Measurements from ENCODE around the gene ZNF616. TPM values are rescaled to one million over a fixed set of nuclear protein-coding genes. Genes with fewer than 3 reads are reported as not detected.

The ZNF616 gene
- total RNA-seq, 4 donors from 2014 or later = 3.0 to 6.6 (median 4.3) TPM

DNA sequence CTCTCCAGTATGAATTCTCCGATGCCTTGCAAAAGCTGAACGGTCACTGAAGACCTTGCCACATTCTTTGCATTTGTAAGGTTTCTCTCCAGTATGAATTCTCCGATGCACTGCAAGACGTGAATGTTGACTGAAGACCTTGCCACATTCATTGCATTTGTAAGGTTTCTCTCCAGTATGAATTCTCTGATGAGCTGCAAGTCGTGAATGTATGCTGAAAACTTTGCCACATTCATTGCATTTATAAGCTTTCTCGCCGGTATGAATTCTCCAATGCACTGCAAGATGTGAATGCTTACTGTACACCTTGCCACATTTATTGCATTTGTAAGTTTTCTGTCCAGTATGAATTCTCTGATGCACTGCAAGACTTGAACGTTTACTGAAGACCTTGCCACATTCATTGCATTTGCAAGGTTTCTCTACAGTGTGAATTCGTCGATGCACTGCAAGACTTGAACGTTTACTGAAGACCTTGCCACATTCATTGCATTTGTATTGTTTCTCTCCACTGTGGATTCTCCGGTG lies 24.1 kb downstream of the ZNF616 start:
- H3K36me3 ChIP-seq = peaks cover 43 to 64% (median 55%) of the 10 kb centered on the region in 4 donors

DNA sequence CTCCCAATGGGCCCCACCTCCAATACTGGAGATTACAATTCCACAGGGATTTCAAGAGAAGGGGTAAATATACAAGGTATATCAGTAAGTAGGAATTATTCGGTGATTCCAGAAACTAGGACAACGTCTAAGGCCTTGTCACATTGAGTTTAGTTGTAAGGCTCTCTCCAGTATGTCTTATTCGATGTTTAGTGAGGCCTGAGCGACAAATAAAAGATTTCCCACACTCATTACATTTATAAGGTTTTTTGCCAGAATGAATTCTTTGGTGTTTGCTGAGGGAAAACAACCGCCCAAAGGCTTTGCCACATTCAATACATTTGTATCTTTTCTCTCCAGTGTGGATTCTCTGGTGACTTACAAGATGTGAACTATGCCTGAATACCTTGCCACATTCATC lies 25.0 kb downstream of the ZNF616 start:
- intact Hi-C loops (cut with DNase I) = no loop called here
- WGBS = 98% methylated on average over 5 of the region's 5 CpGs
- H3K4me3 ChIP-seq = no peak overlapping the region
- DNase-seq (ENCODE audit: extremely low spot score) = no peak
- H3K36me3 ChIP-seq = peaks cover 36 to 55% (median 47%) of the 10 kb centered on the region in 4 donors
- peaks cover 32 to 100% (median 95%) of the 10 kb centered on the region in 4 donors for H3K9me3 ChIP-seq
- H3K4me1 ChIP-seq = no peaks in the 10 kb centered on the region
- no peak overlapping the region for H3K27ac ChIP-seq (replicated peaks in 1 of 4)
- H3K27me3 ChIP-seq = no peaks in the 10 kb centered on the region
- TF ChIP-seq POLR2AphosphoS5 (IDR thresholded peaks at IDR 0.05) = no peak
- no peak for TF ChIP-seq CTCF (IDR thresholded peaks at IDR 0.05)
- no peak for TF ChIP-seq POLR2A (IDR thresholded peaks at IDR 0.05; ENCODE audit: low read depth)
- no peak for TF ChIP-seq EP300 (IDR thresholded peaks at IDR 0.05)

More for the DNA sequence above, 24.1 kb downstream of the ZNF616 start:
- intact Hi-C loops (cut with DNase I) = no loop called here
- peaks cover 32 to 100% (median 95%) of the 10 kb centered on the region in 4 donors for H3K9me3 ChIP-seq
- TF ChIP-seq POLR2A (IDR thresholded peaks at IDR 0.05; ENCODE audit: low read depth) (no peak), POLR2AphosphoS5 (IDR thresholded peaks at IDR 0.05) (no peak), CTCF (IDR thresholded peaks at IDR 0.05) (no peak)
- no peak overlapping the region for H3K4me3 ChIP-seq
- 95% methylated on average over 12 of the region's 12 CpGs for WGBS
- H3K27ac ChIP-seq (replicated peaks in 1 of 4) = no peak overlapping the region
- H3K4me1 ChIP-seq = no peaks in the 10 kb centered on the region
- H3K27me3 ChIP-seq = no peaks in the 10 kb centered on the region
- no peak for DNase-seq (ENCODE audit: extremely low spot score)

DNA sequence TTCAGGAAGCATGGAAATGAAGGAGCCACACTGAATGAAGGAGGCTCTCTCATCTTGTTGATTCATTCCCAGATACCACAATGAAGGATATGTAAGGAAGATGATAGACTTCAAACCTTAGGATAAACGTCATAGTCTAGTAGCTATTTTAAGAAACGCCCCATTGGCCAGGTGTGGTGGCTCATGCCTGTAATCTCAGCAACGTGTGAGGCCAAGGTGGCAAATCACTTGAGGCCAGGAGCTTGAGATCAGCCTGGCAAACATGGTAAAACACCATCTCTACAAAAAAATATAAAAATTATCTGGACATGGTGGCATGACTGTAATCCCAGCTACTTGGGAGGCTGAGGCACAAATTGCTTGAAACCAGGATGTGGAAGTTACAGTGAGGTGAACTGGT lies 27.1 kb downstream of the ZNF616 start:
- intact Hi-C loops (cut with DNase I) = no loop called here
- peaks cover 19 to 34% (median 28%) of the 10 kb centered on the region in 4 donors for H3K36me3 ChIP-seq
- WGBS = 86% methylated on average over 3 of the region's 3 CpGs
- H3K4me1 ChIP-seq = no peaks in the 10 kb centered on the region
- H3K27me3 ChIP-seq = no peaks in the 10 kb centered on the region
- TF ChIP-seq CTCF (IDR thresholded peaks at IDR 0.05) = no peak
- TF ChIP-seq EP300 (IDR thresholded peaks at IDR 0.05) = no peak
- no peak for TF ChIP-seq POLR2A (IDR thresholded peaks at IDR 0.05; ENCODE audit: low read depth)
- no peak for TF ChIP-seq POLR2AphosphoS5 (IDR thresholded peaks at IDR 0.05)
- H3K4me3 ChIP-seq = no peak overlapping the region
- H3K9me3 ChIP-seq = peaks cover 15 to 86% (median 81%) of the 10 kb centered on the region in 4 donors
- H3K27ac ChIP-seq (replicated peaks in 1 of 4) = no peak overlapping the region
- no peak for DNase-seq (ENCODE audit: extremely low spot score)

DNA sequence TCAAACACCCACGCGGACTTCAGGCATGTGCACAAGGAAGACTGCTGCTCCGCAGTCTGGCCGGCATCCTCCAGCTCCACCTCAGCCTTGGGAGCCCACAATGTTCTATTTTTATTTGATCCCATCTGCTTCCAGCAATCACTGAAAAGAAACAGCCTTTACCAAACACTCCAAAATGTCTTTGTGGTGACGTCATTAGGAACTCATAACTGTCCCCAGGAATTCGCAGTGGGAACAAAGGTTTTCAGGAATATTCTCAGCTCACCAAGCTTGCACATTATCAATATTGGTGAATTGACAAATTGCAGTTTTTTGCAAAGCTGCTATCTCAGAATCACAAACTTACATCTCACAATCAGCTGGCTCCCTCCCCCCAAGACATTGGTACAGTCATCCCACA lies 29.0 kb downstream of the ZNF616 start:
- no peak overlapping the region for H3K4me3 ChIP-seq
- no peak for TF ChIP-seq CTCF (IDR thresholded peaks at IDR 0.05)
- no peak for TF ChIP-seq EP300 (IDR thresholded peaks at IDR 0.05)
- no peak for TF ChIP-seq POLR2AphosphoS5 (IDR thresholded peaks at IDR 0.05)
- TF ChIP-seq POLR2A (IDR thresholded peaks at IDR 0.05; ENCODE audit: low read depth) = no peak
- peaks cover 11 to 69% (median 63%) of the 10 kb centered on the region in 4 donors for H3K9me3 ChIP-seq
- H3K27ac ChIP-seq (replicated peaks in 1 of 4) = no peak overlapping the region
- intact Hi-C loops (cut with DNase I) = no loop called here
- H3K4me1 ChIP-seq = no peaks in the 10 kb centered on the region
- no peak for DNase-seq (ENCODE audit: extremely low spot score)
- peaks cover 5 to 16% (median 10%) of the 10 kb centered on the region in 4 donors for H3K36me3 ChIP-seq
- H3K27me3 ChIP-seq = no peaks in the 10 kb centered on the region
- 95% methylated on average over 6 of the region's 6 CpGs for WGBS

- Histone ChIP-seq H3K4me3 (no peak overlapping the region), H3K27ac (replicated peaks in 1 of 4) (no peak overlapping the region), H3K9me3 (peaks cover 0 to 13% (median 5%) of the 10 kb centered on the region in 4 donors), H3K4me1 (no peaks in the 10 kb centered on the region), H3K27me3 (no peaks in the 10 kb centered on the region), H3K36me3 (no peaks in the 10 kb centered on the region)
- TF ChIP-seq POLR2AphosphoS5 (IDR thresholded peaks at IDR 0.05) = no peak
- TF ChIP-seq POLR2A (IDR thresholded peaks at IDR 0.05; ENCODE audit: low read depth) = no peak
- no peak for TF ChIP-seq CTCF (IDR thresholded peaks at IDR 0.05)
- TF ChIP-seq EP300 (IDR thresholded peaks at IDR 0.05) = no peak
- 93% methylated on average over 1 of the region's 1 CpG for WGBS
- intact Hi-C loops (cut with DNase I) = no loop called here
- no peak for DNase-seq (ENCODE audit: extremely low spot score)
Measured at GRCh38 chr19:52102782-52103181, 37.0 kb downstream of the ZNF616 start.

All from esophagus muscularis mucosa (tissue), 4 donors.